GF-D8 (cell line): ENCODE data around the gene YAE1.

Experiments used
- DNase-seq: peaks from one replicate; lab custom pipeline; 2025; lab: John Stamatoyannopoulos, UW

Gene YAE1

DNA sequence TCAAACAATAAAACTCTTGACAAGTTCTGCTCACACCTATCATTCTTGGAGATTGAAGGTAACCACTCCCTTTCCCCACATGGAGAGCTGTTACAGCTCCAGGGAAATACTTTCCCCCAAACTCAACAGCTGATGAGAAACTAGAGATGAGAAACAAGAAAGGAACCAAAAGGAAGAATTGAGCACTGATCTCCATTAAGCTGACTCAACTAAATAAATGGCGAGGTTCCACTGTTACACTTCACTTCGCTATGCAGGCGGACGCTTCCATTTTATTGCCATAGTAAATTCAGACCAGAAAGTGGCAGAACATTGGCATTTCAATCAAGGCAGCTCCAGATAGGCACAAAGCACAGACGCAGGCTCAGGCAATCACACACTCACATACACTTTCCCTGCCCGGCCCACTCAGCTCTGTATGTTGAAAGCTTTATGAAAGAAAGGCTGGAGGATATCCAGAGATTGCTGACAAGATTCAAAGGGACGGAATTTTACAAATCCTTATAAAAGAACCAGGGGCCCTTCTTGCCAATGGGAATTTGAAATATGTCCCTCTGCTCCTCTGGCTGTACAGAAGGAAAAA, 11.5 kb upstream of the YAE1 start:
- no peak for DNase-seq

DNA sequence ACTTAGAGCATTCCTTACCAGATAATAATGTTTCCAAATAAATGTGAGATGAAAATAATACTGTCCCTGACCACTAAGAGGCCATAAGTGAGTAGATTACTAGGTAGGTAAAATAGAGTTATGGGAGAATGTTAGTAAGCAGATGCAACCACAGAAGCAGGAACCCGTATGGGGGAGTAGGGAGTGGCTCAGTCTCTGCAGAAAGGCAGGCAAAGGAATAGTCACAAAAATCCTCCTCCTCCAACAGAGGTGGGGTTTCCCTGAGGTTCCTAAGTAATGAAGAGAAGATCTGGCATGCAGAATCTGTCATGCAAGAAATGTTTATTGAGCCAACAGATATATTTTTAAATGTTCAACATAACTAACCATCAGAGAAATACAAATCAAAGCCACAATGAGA, 9.0 kb upstream of the YAE1 start:
- DNase-seq: no peak

- no peak for DNase-seq
Measured at GRCh38 chr7:39557911-39558310, 8.3 kb upstream of the YAE1 start.

- DNase-seq: no peak
Measured at GRCh38 chr7:39560408-39560807, 5.8 kb upstream of the YAE1 start.

GRCh38 chr7:39560997-39561396, 5.2 kb upstream of the YAE1 start:
- no peak for DNase-seq

DNA sequence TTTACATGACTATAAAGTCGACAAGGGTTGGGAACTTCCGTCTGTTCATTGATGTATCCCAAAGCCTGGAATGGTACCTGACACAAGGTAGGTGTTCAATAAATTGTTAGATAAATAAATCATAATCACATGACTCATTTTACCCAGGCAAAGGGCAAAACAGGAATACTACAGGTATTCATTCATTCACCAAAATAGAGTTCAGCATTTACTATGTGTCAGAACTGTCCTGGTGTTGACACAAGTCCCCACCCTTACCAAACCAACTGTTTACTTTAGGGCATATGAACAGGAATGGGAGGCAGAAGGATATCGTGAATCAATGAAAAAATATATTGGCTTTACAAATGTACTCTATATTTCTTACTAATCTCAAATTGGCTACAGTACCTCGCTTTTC, 666 bp upstream of the YAE1 start:
- DNase-seq: no peak

- DNase-seq: no peak
Measured at GRCh38 chr7:39567294-39567693, 1.1 kb downstream of the YAE1 start.

GRCh38 chr7:39574673-39575349, 8.6 kb downstream of the YAE1 start:
- no peak for DNase-seq

- no peak for DNase-seq
Measured at GRCh38 chr7:39577229-39577874, 11.1 kb downstream of the YAE1 start.

DNA sequence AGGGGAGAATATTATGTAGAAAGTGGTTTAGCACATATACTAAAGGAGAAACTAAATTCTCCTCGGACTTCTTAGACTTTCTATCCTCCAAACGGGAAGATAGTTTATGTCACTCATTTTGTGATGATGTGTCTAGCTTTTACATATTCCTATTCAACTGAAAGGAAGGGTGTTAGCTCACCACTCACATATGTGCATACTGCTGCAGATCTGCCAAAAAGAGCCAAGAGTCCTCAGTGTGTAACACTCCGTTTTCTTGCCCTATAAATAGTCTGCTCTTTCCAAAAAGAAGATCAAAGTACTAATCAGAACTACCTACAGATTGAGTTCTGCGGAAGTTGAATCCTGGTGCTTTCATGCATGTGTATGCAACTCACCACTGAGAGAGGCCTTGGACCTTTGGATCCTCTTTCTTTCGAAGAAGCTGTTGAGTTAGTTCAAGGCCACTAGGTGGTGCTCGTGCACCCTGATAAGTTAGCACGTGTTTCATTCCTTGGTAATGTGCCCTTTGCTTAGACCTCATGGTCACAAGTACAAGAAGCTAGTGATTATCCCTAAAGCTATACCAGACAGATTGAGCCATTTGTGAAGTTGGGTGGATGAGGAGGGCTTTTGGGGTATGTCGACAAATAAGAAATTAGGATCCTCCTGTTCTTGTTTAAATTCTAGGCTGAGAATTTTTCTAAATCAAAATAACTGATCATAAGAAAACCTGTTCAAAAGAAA, 14.1 kb downstream of the YAE1 start:
- DNase-seq: peak; percentile 86

GRCh38 chr7:39582536-39582935, 16.3 kb downstream of the YAE1 start:
- no peak for DNase-seq

GRCh38 chr7:39583539-39583938, 17.3 kb downstream of the YAE1 start:
- DNase-seq: no peak

- DNase-seq: no peak
Measured at GRCh38 chr7:39587393-39587792, 21.2 kb downstream of the YAE1 start.

DNA sequence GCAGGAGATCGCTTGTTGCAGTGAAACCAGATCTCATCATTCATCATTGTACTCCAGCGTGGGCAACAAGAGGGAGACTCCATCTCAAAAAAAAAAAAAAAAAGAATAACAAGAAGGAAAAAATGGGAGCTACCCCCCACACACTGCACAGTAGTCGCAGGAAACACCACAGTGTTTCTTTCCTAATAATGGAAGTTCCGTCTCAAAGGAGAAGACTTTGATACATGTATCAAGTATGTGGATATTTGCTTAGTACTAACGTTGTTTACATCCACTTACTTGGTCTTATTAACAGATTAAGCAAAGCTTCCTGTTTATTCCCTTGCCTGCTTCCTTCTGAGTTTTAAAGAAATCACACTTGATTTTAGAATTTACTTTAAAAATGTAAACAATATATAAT, 22.2 kb downstream of the YAE1 start:
- DNase-seq: no peak

- DNase-seq: peak; percentile 97
Measured at GRCh38 chr7:39589323-39590111, 23.3 kb downstream of the YAE1 start.

- no peak for DNase-seq
Measured at GRCh38 chr7:39592586-39592985, 26.4 kb downstream of the YAE1 start.

GRCh38 chr7:39594988-39595620, 28.9 kb downstream of the YAE1 start:
- no peak for DNase-seq

- no peak for DNase-seq
Measured at GRCh38 chr7:39602351-39602750, 36.1 kb downstream of the YAE1 start.

DNA sequence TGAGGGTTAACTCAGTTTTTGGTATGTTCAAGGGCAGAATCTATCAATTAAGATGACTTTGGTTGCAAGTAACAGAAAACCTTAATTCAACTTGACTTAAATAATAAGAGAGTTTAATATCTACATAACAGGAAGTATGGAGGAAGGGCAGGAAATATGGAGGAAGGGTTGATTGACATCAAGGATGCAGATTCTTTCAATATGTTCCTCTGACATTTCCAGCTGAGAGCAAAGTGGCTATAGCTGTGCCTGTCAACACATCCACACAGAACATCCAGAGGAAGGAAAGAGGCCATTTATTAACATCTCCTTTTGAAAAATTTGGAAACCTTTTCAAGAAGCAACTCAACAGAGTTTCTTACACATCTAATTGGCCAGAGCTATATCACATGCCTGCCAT, 37.7 kb downstream of the YAE1 start:
- no peak for DNase-seq

DNA sequence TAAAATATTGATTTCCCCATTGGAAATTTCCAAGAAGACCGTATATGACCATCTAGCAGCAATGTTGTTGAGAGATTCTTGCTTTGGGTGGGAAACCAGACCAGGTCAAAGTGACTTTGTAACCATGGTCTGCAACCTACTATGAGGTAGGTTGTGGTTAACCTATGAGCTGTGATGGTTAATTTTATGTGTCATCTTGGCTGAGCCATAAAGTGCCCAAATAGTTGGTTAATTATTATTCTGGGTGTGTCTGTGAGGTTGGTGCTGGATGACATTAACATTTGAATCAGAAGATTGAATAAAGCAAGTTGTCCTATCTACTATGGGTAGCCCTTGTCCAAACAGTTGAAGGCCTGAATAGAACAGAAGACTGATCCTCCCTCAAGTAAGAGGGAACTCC, 38.9 kb downstream of the YAE1 start:
- no peak for DNase-seq

- no peak for DNase-seq
Measured at GRCh38 chr7:39606352-39606751, 40.1 kb downstream of the YAE1 start.

DNA sequence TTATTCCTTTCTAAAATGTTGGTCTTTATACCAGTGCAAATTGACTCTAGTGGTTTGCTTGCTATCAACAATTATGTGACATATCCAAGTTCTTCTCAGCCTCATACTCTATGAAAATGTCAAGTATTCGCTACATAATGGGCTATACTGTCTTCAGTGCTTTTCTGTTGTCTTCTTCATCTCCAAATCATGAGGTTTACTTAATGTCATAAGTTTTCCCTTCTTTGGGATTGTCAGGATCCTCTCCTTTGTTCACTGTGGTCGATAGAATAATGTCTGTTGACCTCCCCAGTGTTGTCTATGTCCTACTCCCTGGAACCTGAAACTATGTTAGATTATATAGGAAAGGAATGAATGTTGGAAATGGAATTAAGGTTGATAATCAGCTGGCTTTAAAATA, 40.7 kb downstream of the YAE1 start:
- DNase-seq: no peak
